ENCODE measurements around the gene TM9SF4.
"Not testable (repeated sequence)": the region's sequence is repeated elsewhere in the genome, so short reads cannot be mapped to it uniquely, and the experiment has no call there.

Gene TM9SF4

GRCh38 chr20:32195581-32195980 is 86.1 kb downstream of the TM9SF4 start:
- no peak for ATAC-seq
- TF ChIP-seq CSRNP3 (CRISPR knock-in tag; IDR thresholded peaks at IDR 0.05) (no peak), ESRRG (CRISPR knock-in tag; IDR thresholded peaks at IDR 0.05) (no peak), ARNTL (CRISPR knock-in tag; IDR thresholded peaks at IDR 0.05; ENCODE audit: borderline replicate concordance, low read depth) (no peak), ZNF565 (CRISPR knock-in tag; conservative IDR thresholded peaks at IDR 0.05; ENCODE audit: low read depth) (no peak), ZNF8 (CRISPR knock-in tag; IDR thresholded peaks at IDR 0.05) (no peak)

- ATAC-seq: not testable (repeated sequence)
Observed at GRCh38 chr20:32196613-32197012, 87.1 kb downstream of the TM9SF4 start.

GRCh38 chr20:32197136-32197535 is 87.6 kb downstream of the TM9SF4 start:
- ATAC-seq: not testable (repeated sequence)

GRCh38 chr20:32199006-32199405 is 89.5 kb downstream of the TM9SF4 start:
- no peak for TF ChIP-seq TCF4 (CRISPR knock-in tag; IDR thresholded peaks at IDR 0.05; ENCODE audit: borderline replicate concordance)
- no peak for TF ChIP-seq BACH2 (CRISPR knock-in tag; IDR thresholded peaks at IDR 0.05; ENCODE audit: borderline replicate concordance)
- no peak for TF ChIP-seq ZNF70 (CRISPR knock-in tag; IDR thresholded peaks at IDR 0.05)
- TF ChIP-seq CSDC2 (CRISPR knock-in tag; IDR thresholded peaks at IDR 0.05): no peak
- TF ChIP-seq PATZ1 (CRISPR knock-in tag; IDR thresholded peaks at IDR 0.05; ENCODE audit: borderline replicate concordance): no peak
- no peak for TF ChIP-seq POU6F1 (CRISPR knock-in tag; IDR thresholded peaks at IDR 0.05; ENCODE audit: borderline replicate concordance, low read depth)
- TF ChIP-seq GLIS3 (CRISPR knock-in tag; IDR thresholded peaks at IDR 0.05): no peak
- TF ChIP-seq ISL1 (CRISPR knock-in tag; IDR thresholded peaks at IDR 0.05): no peak
- no peak for TF ChIP-seq SNAI2 (CRISPR knock-in tag; IDR thresholded peaks at IDR 0.05)
- TF ChIP-seq CREB5 (CRISPR knock-in tag; IDR thresholded peaks at IDR 0.05; ENCODE audit: low read depth): no peak
- no peak for TF ChIP-seq ZNF565 (CRISPR knock-in tag; conservative IDR thresholded peaks at IDR 0.05; ENCODE audit: low read depth)
- no peak for TF ChIP-seq ZFP3 (CRISPR knock-in tag; IDR thresholded peaks at IDR 0.05)
- no peak for TF ChIP-seq OSR1 (CRISPR knock-in tag; IDR thresholded peaks at IDR 0.05)
- no peak for TF ChIP-seq PPARA (CRISPR knock-in tag; IDR thresholded peaks at IDR 0.05; ENCODE audit: borderline replicate concordance)
- no peak for ATAC-seq

GRCh38 chr20:32201296-32201976 is 91.9 kb downstream of the TM9SF4 start:
- no peak for ATAC-seq
- TF ChIP-seq TCF4 (CRISPR knock-in tag; IDR thresholded peaks at IDR 0.05; ENCODE audit: borderline replicate concordance): no peak
- no peak for TF ChIP-seq TOX (CRISPR knock-in tag; IDR thresholded peaks at IDR 0.05; ENCODE audit: borderline replicate concordance)
- no peak for TF ChIP-seq ARNTL (CRISPR knock-in tag; IDR thresholded peaks at IDR 0.05; ENCODE audit: borderline replicate concordance, low read depth)
- TF ChIP-seq PATZ1 (CRISPR knock-in tag; IDR thresholded peaks at IDR 0.05; ENCODE audit: borderline replicate concordance): no peak
- TF ChIP-seq PPARA (CRISPR knock-in tag; IDR thresholded peaks at IDR 0.05; ENCODE audit: borderline replicate concordance): no peak
- no peak for TF ChIP-seq GLIS3 (CRISPR knock-in tag; IDR thresholded peaks at IDR 0.05)
- no peak for TF ChIP-seq TSHZ2 (CRISPR knock-in tag; IDR thresholded peaks at IDR 0.05)
- no peak for TF ChIP-seq ISL1 (CRISPR knock-in tag; IDR thresholded peaks at IDR 0.05)
- no peak for TF ChIP-seq BACH2 (CRISPR knock-in tag; IDR thresholded peaks at IDR 0.05; ENCODE audit: borderline replicate concordance)
- TF ChIP-seq POU6F1 (CRISPR knock-in tag; IDR thresholded peaks at IDR 0.05; ENCODE audit: borderline replicate concordance, low read depth): no peak
- TF ChIP-seq CSDC2 (CRISPR knock-in tag; IDR thresholded peaks at IDR 0.05): no peak
